Measurements from ENCODE around the gene TMEM229B. TPM values are rescaled to one million over a fixed set of nuclear protein-coding genes. Genes with fewer than 3 reads are reported as not detected.
A peak's percentile ranks its signal among the peaks of the same experiment; 100 is the strongest.

The TMEM229B gene
- total and polyA plus RNA-seq, 2 of the 4 experiments (the other 2 are of a cell fraction), result under 0.01 TPM; not detected in 1

- no peaks in the 10 kb centered on the region for H3K36me3 ChIP-seq (ENCODE audit: control insufficient read depth, insufficient read depth, low read length)
- no CpG with 5 or more reads among the region's 4 CpGs for WGBS, 2 experiments (ENCODE audit: extremely low coverage in 2 of 2, insufficient read length in 1 of 2)
- H2BK5ac ChIP-seq (ENCODE audit: low read depth, low read length, poor library complexity, severe bottlenecking), result no peak overlapping the region
- H3K23ac ChIP-seq (ENCODE audit: low read depth, low read length), result no peak overlapping the region
- H4K5ac ChIP-seq (ENCODE audit: low read depth, low read length), result no peak overlapping the region
- dilution Hi-C loops (cut with HindIII; ENCODE audit: low sequenced_read_pairs, unreplicated experiment) (no loop called here), intact Hi-C loops (cut with micrococcal nuclease) (no loop called here), in situ Hi-C loops (cut with MboI; ENCODE audit: low sequenced_read_pairs) (no loop called here)
- no peak overlapping the region for H3K9ac ChIP-seq (ENCODE audit: low read depth, low read length)
- CTCF ChIA-PET, result interaction anchor here (0.8 to 1.1 kb wide), 2 partner anchors 9 to 35 kb away, joined by 3 read pairs; no protein-coding TSS in a partner anchor
- no peak overlapping the region for H2BK15ac ChIP-seq (ENCODE audit: low read depth, low read length)
- H3K9me3 ChIP-seq (ENCODE audit: control insufficient read depth, insufficient read depth, low read length), result no peaks in the 10 kb centered on the region
- H3K14ac ChIP-seq (replicated peaks; ENCODE audit: low read depth, low read length), result no peak overlapping the region
- peaks cover 35% of the 10 kb centered on the region for H3K27me3 ChIP-seq (ENCODE audit: control insufficient read depth, insufficient read depth, low read length)
- H3K27ac ChIP-seq (ENCODE audit: insufficient read depth, low read length), result no peak overlapping the region
- no peak overlapping the region for H3K4ac ChIP-seq (ENCODE audit: low read depth, low read length)
- TF ChIP-seq RFX5 (IDR thresholded peaks at IDR 0.05; ENCODE audit: low read depth, low read length) (no peak), USF2 (IDR thresholded peaks at IDR 0.05; ENCODE audit: low read depth, low read length) (no peak), RCOR1 (IDR thresholded peaks at IDR 0.05; ENCODE audit: insufficient replicate concordance, low read length) (no peak), POLR2A (IDR thresholded peaks at IDR 0.05; ENCODE audit: low read depth, low read length) (no peak), MAFK (IDR thresholded peaks at IDR 0.05; ENCODE audit: low read depth, low read length) (no peak), MXI1 (IDR thresholded peaks at IDR 0.05; ENCODE audit: borderline replicate concordance, low read depth, low read length) (no peak), RAD21 (IDR thresholded peaks at IDR 0.05; ENCODE audit: low read length) (no peak), BHLHE40 (IDR thresholded peaks at IDR 0.05; ENCODE audit: low read depth, low read length) (no peak), ELK1 (IDR thresholded peaks at IDR 0.05; ENCODE audit: borderline replicate concordance, low read depth, low read length) (no peak), CEBPB (IDR thresholded peaks at IDR 0.05; ENCODE audit: low read depth, low read length) (no peak), MAZ (IDR thresholded peaks at IDR 0.05; ENCODE audit: borderline replicate concordance, low read depth, low read length) (no peak), NFE2L2 (IDR thresholded peaks at IDR 0.05; ENCODE audit: low read depth, low read length) (no peak), CHD1 (IDR thresholded peaks at IDR 0.05; ENCODE audit: low read depth, low read length) (no peak), SMC3 (IDR thresholded peaks at IDR 0.05; ENCODE audit: low read depth, low read length) (no peak), CTCF (conservative IDR thresholded peaks at IDR 0.05; ENCODE audit: low read depth, low read length) (no peak)
- no peak overlapping the region for H2AFZ ChIP-seq (replicated peaks; ENCODE audit: low read length, poor library complexity)
- DNase-seq, result no peak
- ATAC-seq (ENCODE audit: low read depth), result no peak
- H2BK120ac ChIP-seq (ENCODE audit: low read depth, low read length), result no peak overlapping the region
- H3K18ac ChIP-seq (ENCODE audit: low read depth, low read length), result no peak overlapping the region
- no peak overlapping the region for H2AK5ac ChIP-seq (ENCODE audit: low read depth, low read length)
- H3K4me2 ChIP-seq (ENCODE audit: low read depth, low read length), result no peak overlapping the region
- no peaks in the 10 kb centered on the region for H4K20me1 ChIP-seq (ENCODE audit: insufficient read depth, low read length)
- no peak overlapping the region for H2BK20ac ChIP-seq (ENCODE audit: low read depth, low read length)
- peak overlapping the region; percentile 25 for H2AK9ac ChIP-seq (replicated peaks; ENCODE audit: low read depth, low read length, poor library complexity)
- H3K4me3 ChIP-seq (ENCODE audit: insufficient read depth, low read depth, low read length), result no peak overlapping the region
- H4K8ac ChIP-seq (ENCODE audit: low read depth in 2 of 2, low read length in 2 of 2), result no peak overlapping the region
- H3K9me1 ChIP-seq (ENCODE audit: insufficient read depth, low read length), result 0 out of 2 replicates have a peak, but pooled peaks cover 3% of the 10 kb centered on the region
- POLR2A ChIA-PET (ENCODE audit: unreplicated experiment), result no interaction called here
- H3K79me1 ChIP-seq (ENCODE audit: low read depth in 1 of 2, low read length in 2 of 2), result no peaks in the 10 kb centered on the region
- no peak overlapping the region for H4K91ac ChIP-seq (ENCODE audit: insufficient read depth, low read depth, low read length)
- BruUV-seq (replicated peaks), result no TSS peak
- H3K4me1 ChIP-seq (ENCODE audit: control insufficient read depth, insufficient read depth, low read length), result no peaks in the 10 kb centered on the region; the same call in 1 of the 2 replicates
- no peak overlapping the region for H3K56ac ChIP-seq (ENCODE audit: extremely low read depth, insufficient read depth, low read length)
Observed at GRCh38 chr14:67536087-67536486, 47.6 kb upstream of the TMEM229B start.
